Glomerular endothelial cell (primary cell): ENCODE data around the gene SLC22A4. TPM values are rescaled to one million over a fixed set of nuclear protein-coding genes. Genes with fewer than 3 reads are reported as not detected.

Experiments
- DNase-seq: peaks from one replicate; pipeline ENCODE4 v3.0.0-alpha.2; 2011; ENCODE audit warnings: low read depth, low spot score; ENCODE audit errors: extremely low read depth
- total RNA-seq: library from RNA; depleted of rRNA; stranded (reverse); fragments of >200 nt; gene quantifications from 2 replicates; pipeline ENCODE4 v1.2.3, GENCODE V29; 2015

SLC22A4 gene
- total RNA-seq, 1 donor from 2014 or later: 12.0 TPM

- DNase-seq: no peak
Measured at GRCh38 chr5:132370181-132370970, 76.2 kb downstream of the SLC22A4 start.

GRCh38 chr5:132370971-132371602 is 76.9 kb downstream of the SLC22A4 start:
- no peak for DNase-seq

GRCh38 chr5:132371603-132371994 is 77.4 kb downstream of the SLC22A4 start:
- DNase-seq: no peak

GRCh38 chr5:132372127-132372526 is 77.9 kb downstream of the SLC22A4 start:
- no peak for DNase-seq

GRCh38 chr5:132372542-132372941 is 78.3 kb downstream of the SLC22A4 start:
- no peak for DNase-seq

- DNase-seq: no peak
Measured at GRCh38 chr5:132375957-132376356, 81.8 kb downstream of the SLC22A4 start.

GRCh38 chr5:132376694-132377641 is 82.8 kb downstream of the SLC22A4 start:
- no peak for DNase-seq

- no peak for DNase-seq
Measured at GRCh38 chr5:132377738-132378137, 83.5 kb downstream of the SLC22A4 start.

GRCh38 chr5:132378580-132378979 is 84.4 kb downstream of the SLC22A4 start:
- no peak for DNase-seq

- no peak for DNase-seq
Measured at GRCh38 chr5:132380047-132380446, 85.9 kb downstream of the SLC22A4 start.

GRCh38 chr5:132380741-132381140 is 86.5 kb downstream of the SLC22A4 start:
- no peak for DNase-seq

- no peak for DNase-seq
Measured at GRCh38 chr5:132381614-132382013, 87.4 kb downstream of the SLC22A4 start.

- DNase-seq: no peak
Measured at GRCh38 chr5:132383261-132383660, 89.1 kb downstream of the SLC22A4 start.

- no peak for DNase-seq
Measured at GRCh38 chr5:132383984-132384383, 89.8 kb downstream of the SLC22A4 start.

GRCh38 chr5:132384506-132385050 is 90.4 kb downstream of the SLC22A4 start:
- no peak for DNase-seq

- no peak for DNase-seq
Measured at GRCh38 chr5:132385326-132386105, 91.3 kb downstream of the SLC22A4 start.

GRCh38 chr5:132386644-132387286 is 92.6 kb downstream of the SLC22A4 start:
- no peak for DNase-seq

GRCh38 chr5:132387640-132388117 is 93.5 kb downstream of the SLC22A4 start:
- DNase-seq: no peak

GRCh38 chr5:132388244-132389050 is 94.3 kb downstream of the SLC22A4 start:
- peak; percentile 90 for DNase-seq
